Ascending aorta (tissue), 2 donors: Measurements from ENCODE around the gene STAMBPL1. TPM values are rescaled to one million over a fixed set of nuclear protein-coding genes. Genes with fewer than 3 reads are reported as not detected.

ENCODE experiments used
- DNase-seq, 2 donors: peaks; one replicate each; pipeline ENCODE4 v3.0.0-alpha.2; 2019; ENCODE audit warnings: low spot score in 2 of 2
- H3K27ac ChIP-seq, 2 donors: fragments of 200-600 bp; sonication (generic); one replicate each; pipeline ENCODE4 v1.5.1; 2016 to 2017; ENCODE audit warnings: mild to moderate bottlenecking in 1 of 2
- H3K27me3 ChIP-seq: fragments of 200-600 bp; sonication (generic); one replicate; pipeline ENCODE4 v1.5.1; 2017
- H3K36me3 ChIP-seq, 2 donors: fragments of 200-600 bp; sonication (generic); one replicate each; pipeline ENCODE4 v1.5.1; 2016
- H3K4me1 ChIP-seq, 2 donors: fragments of 200-600 bp; sonication (generic); one replicate each; pipeline ENCODE4 v1.5.1; 2016 to 2017; ENCODE audit warnings: mild to moderate bottlenecking in 1 of 2
- H3K4me3 ChIP-seq, 2 donors: fragments of 200-600 bp; sonication (generic); one replicate each; pipeline ENCODE4 v1.5.1; 2016 to 2017; ENCODE audit warnings: mild to moderate bottlenecking in 1 of 2
- H3K9me3 ChIP-seq, 2 donors: fragments of 200-600 bp; sonication (generic); one replicate each; pipeline ENCODE4 v1.5.1; 2016
- intact Hi-C: fragments of 100-400 bp; cut with DNase I; formaldehyde crosslinking; loops from one replicate; pipeline ENCODE4 v1.15.1; 2023
- total RNA-seq: library from RNA; depleted of rRNA; stranded (reverse); fragments of >200 nt; gene quantifications from one replicate; pipeline ENCODE4 v1.1.0, GENCODE V29; 2016
- TF ChIP-seq, protein P1 (sequence below), 3 experiments: fragments of 200-600 bp in 2 of 3; fragments of 450-650 bp in 1 of 3; sonication (generic) in 2 of 3; IDR thresholded peaks; one replicate each; pipeline ENCODE4 v1.5.1; 2016 to 2019; ENCODE audit warnings: antibody characterized with exemption in 3 of 3, mild to moderate bottlenecking in 1 of 3, moderate library complexity in 1 of 3

Gene STAMBPL1
- total RNA-seq, 1 donor from 2014 or later = 37.0 TPM

DNA sequence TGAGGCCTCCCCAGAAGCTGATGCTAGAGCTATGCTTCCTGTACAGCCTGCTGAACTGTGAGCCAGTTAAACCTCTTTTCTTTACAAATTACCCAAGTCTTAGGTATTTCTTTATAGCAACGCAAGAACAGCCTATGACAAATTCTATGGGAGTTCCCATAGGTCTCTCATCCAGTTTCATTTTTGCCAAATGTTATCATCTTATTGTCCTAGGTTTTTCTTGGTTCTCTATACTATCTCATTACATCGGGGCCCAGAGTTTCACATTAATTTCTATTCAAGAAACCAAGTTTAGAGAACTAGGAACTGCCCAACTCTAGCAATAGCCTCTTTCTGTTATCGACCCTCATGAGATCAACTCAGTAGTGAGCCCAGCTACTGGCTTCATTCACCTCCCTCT, 56.6 kb downstream of the STAMBPL1 start:
- H3K9me3 ChIP-seq = no peaks in the 10 kb centered on the region
- intact Hi-C loops = no loop called here
- no peak overlapping the region for H3K4me3 ChIP-seq
- peaks cover 67 to 79% of the 10 kb centered on the region in 2 donors for H3K36me3 ChIP-seq
- H3K4me1 ChIP-seq = peaks cover 5 to 17% of the 10 kb centered on the region in 2 donors
- TF ChIP-seq, protein P1, sequence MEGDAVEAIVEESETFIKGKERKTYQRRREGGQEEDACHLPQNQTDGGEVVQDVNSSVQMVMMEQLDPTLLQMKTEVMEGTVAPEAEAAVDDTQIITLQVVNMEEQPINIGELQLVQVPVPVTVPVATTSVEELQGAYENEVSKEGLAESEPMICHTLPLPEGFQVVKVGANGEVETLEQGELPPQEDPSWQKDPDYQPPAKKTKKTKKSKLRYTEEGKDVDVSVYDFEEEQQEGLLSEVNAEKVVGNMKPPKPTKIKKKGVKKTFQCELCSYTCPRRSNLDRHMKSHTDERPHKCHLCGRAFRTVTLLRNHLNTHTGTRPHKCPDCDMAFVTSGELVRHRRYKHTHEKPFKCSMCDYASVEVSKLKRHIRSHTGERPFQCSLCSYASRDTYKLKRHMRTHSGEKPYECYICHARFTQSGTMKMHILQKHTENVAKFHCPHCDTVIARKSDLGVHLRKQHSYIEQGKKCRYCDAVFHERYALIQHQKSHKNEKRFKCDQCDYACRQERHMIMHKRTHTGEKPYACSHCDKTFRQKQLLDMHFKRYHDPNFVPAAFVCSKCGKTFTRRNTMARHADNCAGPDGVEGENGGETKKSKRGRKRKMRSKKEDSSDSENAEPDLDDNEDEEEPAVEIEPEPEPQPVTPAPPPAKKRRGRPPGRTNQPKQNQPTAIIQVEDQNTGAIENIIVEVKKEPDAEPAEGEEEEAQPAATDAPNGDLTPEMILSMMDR (IDR thresholded peaks at IDR 0.05) = no peak
- peak overlapping the region; percentile 58 to 66 for H3K27ac ChIP-seq
- H3K27me3 ChIP-seq = no peaks in the 10 kb centered on the region
- DNase-seq = no peak

DNA sequence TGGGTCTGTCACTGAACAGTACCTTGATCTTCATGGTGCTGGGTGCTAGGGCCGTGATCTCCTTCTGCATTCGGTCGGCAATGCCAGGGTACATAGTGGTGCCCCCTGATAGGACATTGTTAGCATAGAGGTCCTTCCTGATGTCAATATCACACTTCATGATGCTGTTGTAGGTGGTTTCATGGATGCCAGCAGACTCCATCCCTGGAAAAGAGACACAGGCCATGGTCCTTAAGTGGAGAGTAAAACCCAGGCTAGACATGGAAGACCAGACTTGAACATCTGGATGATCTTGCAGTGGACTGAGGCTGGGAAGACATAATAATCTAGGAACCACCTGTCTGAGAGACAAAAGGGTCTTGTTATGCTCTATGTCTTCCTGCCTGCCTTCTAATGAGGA, 58.0 kb downstream of the STAMBPL1 start:
- TF ChIP-seq, protein P1 (IDR thresholded peaks at IDR 0.05) = no peak
- H3K9me3 ChIP-seq = no peaks in the 10 kb centered on the region
- intact Hi-C loops = no loop called here
- peaks cover 14 to 26% of the 10 kb centered on the region in 2 donors for H3K4me1 ChIP-seq
- no peak overlapping the region for H3K4me3 ChIP-seq
- H3K27ac ChIP-seq = peak overlapping the region; percentile 58 to 66
- no peak for DNase-seq
- peaks cover 81 to 93% of the 10 kb centered on the region in 2 donors for H3K36me3 ChIP-seq
- H3K27me3 ChIP-seq = no peaks in the 10 kb centered on the region

DNA sequence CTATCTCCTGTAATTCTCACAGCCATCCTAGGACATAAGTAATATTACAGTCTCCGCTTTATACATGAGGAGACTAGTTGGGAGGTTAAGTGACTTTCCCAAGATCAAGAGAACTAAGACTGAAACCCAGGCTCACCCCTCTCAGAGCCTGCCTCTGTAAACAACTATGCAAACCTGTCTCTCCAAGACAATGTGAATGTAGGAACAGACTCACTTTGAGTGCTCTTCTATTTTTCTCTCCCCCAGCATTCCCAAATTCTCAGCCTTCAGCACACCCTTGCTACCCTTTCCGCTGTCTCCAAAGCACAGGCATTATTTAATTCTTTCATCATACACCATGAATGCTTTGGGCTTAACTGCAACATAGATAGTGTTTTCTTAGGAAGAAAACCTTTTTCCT, 58.9 kb downstream of the STAMBPL1 start:
- intact Hi-C loops = no loop called here
- Histone ChIP-seq H3K36me3 (peaks cover 90 to 99% of the 10 kb centered on the region in 2 donors), H3K27ac (peak overlapping the region; percentile 47 to 66), H3K9me3 (no peaks in the 10 kb centered on the region), H3K27me3 (no peaks in the 10 kb centered on the region), H3K4me1 (peaks cover 19 to 34% of the 10 kb centered on the region in 2 donors), H3K4me3 (peak overlapping the region in 1 of 2 donors; percentile 84)
- no peak for DNase-seq
- TF ChIP-seq, protein P1 (IDR thresholded peaks at IDR 0.05) = no peak

DNA sequence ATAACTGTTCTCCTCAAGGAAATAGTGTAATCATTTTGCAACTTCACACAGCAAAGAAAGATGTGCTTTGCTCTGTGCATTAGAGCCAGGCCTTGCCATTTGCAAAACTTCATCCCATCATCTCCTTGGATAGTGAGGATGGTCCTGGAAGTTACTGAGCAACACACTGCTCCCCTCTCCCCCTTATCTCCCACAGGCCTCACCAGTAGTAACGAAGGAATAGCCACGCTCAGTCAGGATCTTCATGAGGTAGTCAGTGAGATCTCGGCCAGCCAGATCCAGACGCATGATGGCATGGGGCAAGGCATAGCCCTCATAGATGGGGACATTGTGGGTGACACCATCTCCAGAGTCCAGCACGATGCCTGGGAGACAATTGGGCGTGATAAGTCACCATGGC, 61.0 kb downstream of the STAMBPL1 start:
- H3K9me3 ChIP-seq = no peaks in the 10 kb centered on the region
- intact Hi-C loops = no loop called here
- H3K36me3 ChIP-seq = peaks cover 98 to 100% of the 10 kb centered on the region in 2 donors
- TF ChIP-seq, protein P1 (IDR thresholded peaks at IDR 0.05) = no peak
- H3K4me1 ChIP-seq = peaks cover 24 to 52% of the 10 kb centered on the region in 2 donors
- peak overlapping the region; percentile 56 to 66 for H3K27ac ChIP-seq
- peak overlapping the region in 1 of 2 donors; percentile 84 for H3K4me3 ChIP-seq
- no peak for DNase-seq
- no peaks in the 10 kb centered on the region for H3K27me3 ChIP-seq

DNA sequence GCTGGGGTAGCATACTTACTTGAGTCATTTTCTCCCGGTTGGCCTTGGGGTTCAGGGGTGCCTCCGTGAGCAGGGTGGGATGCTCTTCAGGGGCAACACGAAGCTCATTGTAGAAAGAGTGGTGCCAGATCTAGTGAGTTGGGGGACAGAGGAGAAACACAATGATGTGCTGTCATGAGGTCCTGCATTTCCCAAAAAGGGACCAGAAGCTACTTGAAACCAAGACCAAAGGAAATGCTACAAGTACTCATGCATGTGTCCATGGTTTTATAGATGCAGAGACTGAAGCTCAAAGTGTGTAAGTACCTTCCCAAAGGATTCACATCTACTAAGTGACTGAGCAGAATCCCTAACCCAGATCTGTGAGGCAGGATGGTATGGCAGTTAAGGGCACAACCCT, 63.7 kb downstream of the STAMBPL1 start:
- H3K27me3 ChIP-seq = no peaks in the 10 kb centered on the region
- DNase-seq = no peak
- H3K36me3 ChIP-seq = peaks cover 96 to 99% of the 10 kb centered on the region in 2 donors
- peaks cover 24 to 48% of the 10 kb centered on the region in 2 donors for H3K4me1 ChIP-seq
- H3K9me3 ChIP-seq = no peaks in the 10 kb centered on the region
- TF ChIP-seq, protein P1 (IDR thresholded peaks at IDR 0.05) = no peak
- H3K4me3 ChIP-seq = peak overlapping the region; percentile 16 to 84
- peak overlapping the region; percentile 56 to 66 for H3K27ac ChIP-seq
- intact Hi-C loops = no loop called here

DNA sequence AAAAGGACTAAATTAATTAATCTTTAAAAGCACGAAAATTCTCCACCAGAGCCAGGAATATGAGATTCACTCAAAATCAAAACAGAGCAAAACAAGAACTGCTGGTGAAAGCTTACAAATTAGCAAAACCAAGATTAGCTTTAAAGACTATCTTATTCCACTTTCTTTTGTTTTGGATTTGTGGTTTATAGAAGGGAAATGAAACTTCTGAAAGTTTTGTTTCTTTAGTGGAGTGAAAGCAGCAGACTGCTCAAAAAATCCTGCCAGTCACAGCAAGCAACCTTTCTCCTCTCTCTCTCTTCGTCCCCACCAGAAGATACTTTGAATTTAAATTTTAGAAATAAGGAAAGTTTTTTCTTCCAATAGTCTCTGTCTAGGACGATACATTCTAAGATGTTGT, 64.8 kb downstream of the STAMBPL1 start:
- H3K36me3 ChIP-seq = peaks cover 92 to 99% of the 10 kb centered on the region in 2 donors
- H3K27ac ChIP-seq = peak overlapping the region; percentile 35 to 66
- peak overlapping the region; percentile 32 to 84 for H3K4me3 ChIP-seq
- intact Hi-C loops = no loop called here
- TF ChIP-seq, protein P1 (IDR thresholded peaks at IDR 0.05) = no peak
- H3K9me3 ChIP-seq = no peaks in the 10 kb centered on the region
- DNase-seq = no peak
- H3K4me1 ChIP-seq = peaks cover 24 to 41% of the 10 kb centered on the region in 2 donors
- no peaks in the 10 kb centered on the region for H3K27me3 ChIP-seq
